ENCODE results near the gene SUGCT.

DNA sequence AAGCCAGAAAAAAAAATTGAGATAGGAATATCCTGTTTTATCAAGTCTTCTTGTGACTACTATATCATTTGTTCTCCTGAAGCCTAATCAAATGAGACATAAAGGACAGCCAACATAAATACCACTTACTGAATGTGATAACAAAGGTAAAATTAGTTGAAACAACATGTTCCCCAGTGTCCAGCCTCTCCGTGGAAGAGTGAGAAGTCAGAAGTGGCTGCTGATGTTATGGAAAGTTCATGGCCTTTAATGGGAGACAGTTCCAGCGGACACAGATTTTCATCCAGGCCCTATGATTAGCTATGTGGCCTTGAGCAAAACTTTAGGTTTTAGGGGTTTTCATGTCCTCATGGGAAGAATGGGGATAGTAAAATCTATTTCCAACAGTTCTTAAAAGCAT is 724.3 kb downstream of the SUGCT start:
- TF ChIP-seq, protein P1, sequence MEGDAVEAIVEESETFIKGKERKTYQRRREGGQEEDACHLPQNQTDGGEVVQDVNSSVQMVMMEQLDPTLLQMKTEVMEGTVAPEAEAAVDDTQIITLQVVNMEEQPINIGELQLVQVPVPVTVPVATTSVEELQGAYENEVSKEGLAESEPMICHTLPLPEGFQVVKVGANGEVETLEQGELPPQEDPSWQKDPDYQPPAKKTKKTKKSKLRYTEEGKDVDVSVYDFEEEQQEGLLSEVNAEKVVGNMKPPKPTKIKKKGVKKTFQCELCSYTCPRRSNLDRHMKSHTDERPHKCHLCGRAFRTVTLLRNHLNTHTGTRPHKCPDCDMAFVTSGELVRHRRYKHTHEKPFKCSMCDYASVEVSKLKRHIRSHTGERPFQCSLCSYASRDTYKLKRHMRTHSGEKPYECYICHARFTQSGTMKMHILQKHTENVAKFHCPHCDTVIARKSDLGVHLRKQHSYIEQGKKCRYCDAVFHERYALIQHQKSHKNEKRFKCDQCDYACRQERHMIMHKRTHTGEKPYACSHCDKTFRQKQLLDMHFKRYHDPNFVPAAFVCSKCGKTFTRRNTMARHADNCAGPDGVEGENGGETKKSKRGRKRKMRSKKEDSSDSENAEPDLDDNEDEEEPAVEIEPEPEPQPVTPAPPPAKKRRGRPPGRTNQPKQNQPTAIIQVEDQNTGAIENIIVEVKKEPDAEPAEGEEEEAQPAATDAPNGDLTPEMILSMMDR (conservative IDR thresholded peaks at IDR 0.05; ENCODE audit: low read length): no peak
- no peak for TF ChIP-seq EZH2phosphoT487 (IDR thresholded peaks at IDR 0.05; ENCODE audit: borderline replicate concordance)
